Measurements from ENCODE around the gene ISOC2.

The ISOC2 gene

GRCh38 chr19:55444646-55445045 is 16.8 kb downstream of the ISOC2 start:
- no peak for TF ChIP-seq MAX (IDR thresholded peaks at IDR 0.05; ENCODE audit: low read depth, low read length)
- TF ChIP-seq POLR2A (IDR thresholded peaks at IDR 0.05; ENCODE audit: extremely low read depth, insufficient read length): no peak
- TF ChIP-seq CTCF (IDR thresholded peaks at IDR 0.05; ENCODE audit: low read depth, low read length): no peak
- no peak for TF ChIP-seq MYC (IDR thresholded peaks at IDR 0.05; ENCODE audit: low read depth, low read length)
- DNase-seq (ENCODE audit: low read depth): no peak
- no peak overlapping the region for H3K4me3 ChIP-seq (ENCODE audit: low read depth, low read length)

- DNase-seq (ENCODE audit: low read depth): no peak
Observed at GRCh38 chr19:55443824-55444480, 17.5 kb downstream of the ISOC2 start.

GRCh38 chr19:55443045-55443823 is 18.2 kb downstream of the ISOC2 start, which contains the start of gene SHISA7:
Gene SHISA7 (minus strand): TSS chr19:55443300. CDS start chr19:55442863, 437 bp downstream.
- no peak within 1 kb of the TSS for H3K4me3 ChIP-seq (ENCODE audit: low read depth, low read length)
- TF ChIP-seq POLR2A (IDR thresholded peaks at IDR 0.05; ENCODE audit: extremely low read depth, insufficient read length): no peak
- no peak for TF ChIP-seq MYC (IDR thresholded peaks at IDR 0.05; ENCODE audit: low read depth, low read length)
- TF ChIP-seq CTCF (IDR thresholded peaks at IDR 0.05; ENCODE audit: low read depth, low read length): no peak
- TF ChIP-seq MAX (IDR thresholded peaks at IDR 0.05; ENCODE audit: low read depth, low read length): no peak
- DNase-seq (ENCODE audit: low read depth): peak; percentile 31

More at GRCh38 chr19:55443824-55444480, 17.5 kb downstream of the ISOC2 start:
- TF ChIP-seq CTCF (IDR thresholded peaks at IDR 0.05; ENCODE audit: low read depth, low read length) (no peak), POLR2A (IDR thresholded peaks at IDR 0.05; ENCODE audit: extremely low read depth, insufficient read length) (no peak), MAX (IDR thresholded peaks at IDR 0.05; ENCODE audit: low read depth, low read length) (no peak)
- no peak overlapping the region for H3K4me3 ChIP-seq (ENCODE audit: low read depth, low read length)

GRCh38 chr19:55442372-55442961 is 19.0 kb downstream of the ISOC2 start:
- TF ChIP-seq MAX (IDR thresholded peaks at IDR 0.05; ENCODE audit: low read depth, low read length) (no peak), CTCF (IDR thresholded peaks at IDR 0.05; ENCODE audit: low read depth, low read length) (no peak), POLR2A (IDR thresholded peaks at IDR 0.05; ENCODE audit: extremely low read depth, insufficient read length) (no peak), MYC (IDR thresholded peaks at IDR 0.05; ENCODE audit: low read depth, low read length) (no peak)
- no peak for DNase-seq (ENCODE audit: low read depth)
- H3K4me3 ChIP-seq (ENCODE audit: low read depth, low read length): no peak overlapping the region

GRCh38 chr19:55441692-55442321 is 19.6 kb downstream of the ISOC2 start:
- DNase-seq (ENCODE audit: low read depth): no peak
- TF ChIP-seq MYC (IDR thresholded peaks at IDR 0.05; ENCODE audit: low read depth, low read length) (no peak), MAX (IDR thresholded peaks at IDR 0.05; ENCODE audit: low read depth, low read length) (no peak), POLR2A (IDR thresholded peaks at IDR 0.05; ENCODE audit: extremely low read depth, insufficient read length) (no peak), CTCF (IDR thresholded peaks at IDR 0.05; ENCODE audit: low read depth, low read length) (no peak)
- no peak overlapping the region for H3K4me3 ChIP-seq (ENCODE audit: low read depth, low read length)

All from NB4 (cell line).